ENCODE data around the gene TDRD1. TPM values are rescaled to one million over a fixed set of nuclear protein-coding genes. Genes with fewer than 3 reads are reported as not detected.

The TDRD1 gene
- total RNA-seq, 1 donor, result 0.43 TPM

- no peak for DNase-seq (ENCODE audit: low read depth)
- no peak for TF ChIP-seq CTCF (IDR thresholded peaks at IDR 0.05; ENCODE audit: insufficient read depth, low read depth, low read length)
- H3K4me3 ChIP-seq (ENCODE audit: low read depth, low read length), result no peak overlapping the region
Measured at GRCh38 chr10:114215033-114215432, 35.9 kb downstream of the TDRD1 start.

- no peak for TF ChIP-seq CTCF (IDR thresholded peaks at IDR 0.05; ENCODE audit: insufficient read depth, low read depth, low read length)
- no peak overlapping the region for H3K4me3 ChIP-seq (ENCODE audit: low read depth, low read length)
- no peak for DNase-seq (ENCODE audit: low read depth)
Measured at GRCh38 chr10:114220281-114220680, 41.1 kb downstream of the TDRD1 start.

- TF ChIP-seq CTCF (IDR thresholded peaks at IDR 0.05; ENCODE audit: insufficient read depth, low read depth, low read length), result no peak
- H3K4me3 ChIP-seq (ENCODE audit: low read depth, low read length), result no peak overlapping the region
Measured at GRCh38 chr10:114221235-114221634, 42.1 kb downstream of the TDRD1 start.

GRCh38 chr10:114223066-114223465 lies 43.9 kb downstream of the TDRD1 start:
- no peak for TF ChIP-seq CTCF (IDR thresholded peaks at IDR 0.05; ENCODE audit: insufficient read depth, low read depth, low read length)
- DNase-seq (ENCODE audit: low read depth), result no peak
- no peak overlapping the region for H3K4me3 ChIP-seq (ENCODE audit: low read depth, low read length)

More at GRCh38 chr10:114221235-114221634, 42.1 kb downstream of the TDRD1 start:
- DNase-seq (ENCODE audit: low read depth), result no peak

- H3K4me3 ChIP-seq (ENCODE audit: low read depth, low read length), result no peak overlapping the region
- no peak for DNase-seq (ENCODE audit: low read depth)
- TF ChIP-seq CTCF (IDR thresholded peaks at IDR 0.05; ENCODE audit: insufficient read depth, low read depth, low read length), result no peak
Measured at GRCh38 chr10:114228156-114228555, 49.0 kb downstream of the TDRD1 start.

GRCh38 chr10:114232561-114233176 lies 53.5 kb downstream of the TDRD1 start:
- no peak for DNase-seq (ENCODE audit: low read depth)
- H3K4me3 ChIP-seq (ENCODE audit: low read depth, low read length), result no peak overlapping the region
- no peak for TF ChIP-seq CTCF (IDR thresholded peaks at IDR 0.05; ENCODE audit: insufficient read depth, low read depth, low read length)

- no peak overlapping the region for H3K4me3 ChIP-seq (ENCODE audit: low read depth, low read length)
- no peak for DNase-seq (ENCODE audit: low read depth)
- no peak for TF ChIP-seq CTCF (IDR thresholded peaks at IDR 0.05; ENCODE audit: insufficient read depth, low read depth, low read length)
Measured at GRCh38 chr10:114233482-114233881, 54.3 kb downstream of the TDRD1 start.
